IPS-20b (cell line): ENCODE data around the gene SHISA7.
"Not testable (repeated sequence)": the region's sequence is repeated elsewhere in the genome, so short reads cannot be mapped to it uniquely, and the experiment has no call there.

Source experiments
- H3K27ac ChIP-seq: one replicate; pipeline ENCODE4 v1.5.1; 2013; ENCODE audit warnings: low read length
- H3K27me3 ChIP-seq: 2 replicates; pipeline ENCODE4 v1.6.1; 2013; ENCODE audit warnings: mild to moderate bottlenecking, low read length, inconsistent platforms; ENCODE audit not compliant: insufficient read depth
- H3K36me3 ChIP-seq: 2 replicates; pipeline ENCODE4 v1.6.1; 2013; ENCODE audit warnings: low read depth, mild to moderate bottlenecking, inconsistent platforms, low read length, moderate library complexity; ENCODE audit not compliant: insufficient read depth
- H3K4me1 ChIP-seq: 2 replicates; pipeline ENCODE4 v1.6.1; 2013; ENCODE audit warnings: mild to moderate bottlenecking, control low read depth, inconsistent platforms, low read length, moderate library complexity; ENCODE audit not compliant: insufficient read depth
- H3K4me3 ChIP-seq: 2 replicates; pipeline ENCODE4 v1.5.1; 2013; ENCODE audit warnings: mild to moderate bottlenecking, low read length, inconsistent platforms
- H3K9ac ChIP-seq: 2 replicates; pipeline ENCODE4 v1.6.1; 2013; ENCODE audit warnings: low read depth, mild to moderate bottlenecking, inconsistent platforms, low read length, moderate library complexity
- H3K9me3 ChIP-seq: 2 replicates; pipeline ENCODE4 v1.6.1; 2013; ENCODE audit warnings: mild to moderate bottlenecking, low read depth, low read length, inconsistent platforms; ENCODE audit not compliant: insufficient read depth

Gene SHISA7

DNA sequence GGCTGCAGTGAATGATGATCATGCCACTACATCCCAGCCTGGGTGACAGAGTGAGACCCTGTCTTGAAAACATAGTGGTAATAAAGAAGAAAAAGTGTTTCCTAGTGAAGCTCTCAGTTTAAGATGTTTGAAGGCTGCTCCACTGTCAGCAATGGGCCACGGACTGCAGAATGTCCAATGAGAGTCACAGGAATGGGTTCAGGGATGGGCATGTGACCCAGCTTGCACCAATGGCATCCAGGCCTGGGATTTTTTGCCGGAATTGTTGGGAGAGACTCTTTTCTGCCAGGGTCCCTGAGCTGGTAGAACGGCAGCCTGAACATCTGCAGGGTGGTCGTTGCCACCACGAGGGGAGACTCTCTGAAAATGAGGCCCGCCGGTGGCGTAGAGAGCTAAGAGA, 6.3 kb downstream of the SHISA7 start:
- Histone ChIP-seq H3K36me3 (no peaks in the 10 kb centered on the region), H3K9me3 (no peaks in the 10 kb centered on the region), H3K27me3 (peaks cover 70% of the 10 kb centered on the region), H3K27ac (no peak overlapping the region), H3K4me1 (peaks cover 8% of the 10 kb centered on the region; the same call in 1 of the 2 replicates), H3K4me3 (no peak overlapping the region), H3K9ac (no peak overlapping the region)

DNA sequence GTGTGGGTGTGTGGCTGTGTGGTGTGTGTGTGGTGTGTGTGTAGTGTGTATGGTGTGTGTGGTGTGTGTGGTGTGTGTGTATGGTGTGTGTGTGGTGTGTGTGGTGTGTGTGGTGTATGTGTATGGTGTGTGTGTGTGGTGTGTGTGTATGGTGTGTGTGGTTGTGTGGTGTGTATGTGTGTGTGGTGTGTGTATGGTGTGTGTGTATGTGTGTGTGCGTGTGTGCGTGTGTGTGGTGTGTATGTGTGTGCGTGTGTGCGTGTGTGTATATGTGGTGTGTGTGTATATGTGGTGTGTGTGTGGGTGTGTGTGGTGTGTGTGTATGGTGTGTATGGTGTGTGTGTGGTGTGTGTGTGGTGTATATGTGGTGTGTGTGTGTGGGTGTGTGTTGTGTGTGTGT, 8.1 kb downstream of the SHISA7 start:
- H3K36me3 ChIP-seq = no peaks in the 10 kb centered on the region

DNA sequence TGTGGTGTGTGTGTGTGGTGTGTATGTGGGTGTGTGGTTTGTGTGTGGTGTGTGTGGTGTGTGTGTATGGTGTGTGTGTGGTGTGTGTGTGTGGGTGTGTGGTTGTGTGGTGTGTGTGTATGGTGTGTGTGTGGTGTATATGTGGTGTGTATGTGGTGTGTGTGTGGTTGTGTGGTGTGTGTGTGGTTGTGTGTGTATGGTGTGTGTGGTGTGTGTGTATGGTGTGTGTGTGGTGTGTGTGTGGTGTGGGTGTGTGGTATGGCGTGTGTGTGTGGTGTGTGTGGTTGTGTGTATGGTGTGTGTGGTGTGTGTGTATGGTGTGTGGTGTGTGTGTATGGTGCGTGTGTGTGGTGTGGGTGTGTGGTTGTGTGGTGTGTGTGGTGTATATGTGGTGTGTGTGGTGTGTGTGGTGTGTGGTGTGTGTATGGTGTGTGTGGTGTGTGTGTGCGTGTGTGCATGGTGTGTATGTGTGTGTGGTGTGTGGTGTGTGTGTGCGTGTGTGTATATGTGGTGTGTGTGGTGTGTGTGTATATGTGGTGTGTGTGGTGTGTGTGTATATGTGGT, 8.7 kb downstream of the SHISA7 start:
- Histone ChIP-seq H3K9ac (no peak overlapping the region), H3K4me1 (no peaks in the 10 kb centered on the region), H3K4me3 (no peak overlapping the region), H3K36me3 (no peaks in the 10 kb centered on the region), H3K27me3 (peaks cover 49% of the 10 kb centered on the region), H3K9me3 (no peaks in the 10 kb centered on the region), H3K27ac (no peak overlapping the region)

More for the DNA sequence above, 8.1 kb downstream of the SHISA7 start:
- Histone ChIP-seq H3K9ac (no peak overlapping the region), H3K27ac (no peak overlapping the region), H3K4me3 (no peak overlapping the region), H3K4me1 (no peaks in the 10 kb centered on the region), H3K27me3 (peaks cover 55% of the 10 kb centered on the region), H3K9me3 (no peaks in the 10 kb centered on the region)

DNA sequence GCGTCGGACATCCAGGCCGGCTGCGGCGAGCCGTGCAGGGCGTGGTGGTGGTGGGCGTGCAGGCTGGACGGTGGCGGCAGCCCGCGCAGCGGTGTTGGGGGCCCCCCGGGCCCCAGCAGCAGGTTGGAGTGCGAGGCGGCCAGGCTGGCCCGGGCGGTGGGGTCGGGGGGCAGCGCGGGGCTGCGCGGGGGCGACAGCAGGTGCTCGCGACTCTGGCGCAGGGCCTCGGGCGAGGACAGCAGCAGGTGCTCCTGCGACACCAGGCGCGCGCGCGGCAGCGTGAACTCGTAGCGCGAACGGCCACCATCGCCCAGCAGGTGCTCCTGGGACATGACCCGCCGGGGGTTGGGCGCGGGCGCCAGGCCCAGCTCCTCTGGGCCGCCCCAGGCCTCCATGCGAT, 9.8 kb downstream of the SHISA7 start:
- H3K9ac ChIP-seq = no peak overlapping the region
- no peaks in the 10 kb centered on the region for H3K4me1 ChIP-seq
- H3K36me3 ChIP-seq = no peaks in the 10 kb centered on the region
- no peak overlapping the region for H3K4me3 ChIP-seq
- H3K27me3 ChIP-seq = peaks cover 38% of the 10 kb centered on the region
- no peaks in the 10 kb centered on the region for H3K9me3 ChIP-seq
- no peak overlapping the region for H3K27ac ChIP-seq

DNA sequence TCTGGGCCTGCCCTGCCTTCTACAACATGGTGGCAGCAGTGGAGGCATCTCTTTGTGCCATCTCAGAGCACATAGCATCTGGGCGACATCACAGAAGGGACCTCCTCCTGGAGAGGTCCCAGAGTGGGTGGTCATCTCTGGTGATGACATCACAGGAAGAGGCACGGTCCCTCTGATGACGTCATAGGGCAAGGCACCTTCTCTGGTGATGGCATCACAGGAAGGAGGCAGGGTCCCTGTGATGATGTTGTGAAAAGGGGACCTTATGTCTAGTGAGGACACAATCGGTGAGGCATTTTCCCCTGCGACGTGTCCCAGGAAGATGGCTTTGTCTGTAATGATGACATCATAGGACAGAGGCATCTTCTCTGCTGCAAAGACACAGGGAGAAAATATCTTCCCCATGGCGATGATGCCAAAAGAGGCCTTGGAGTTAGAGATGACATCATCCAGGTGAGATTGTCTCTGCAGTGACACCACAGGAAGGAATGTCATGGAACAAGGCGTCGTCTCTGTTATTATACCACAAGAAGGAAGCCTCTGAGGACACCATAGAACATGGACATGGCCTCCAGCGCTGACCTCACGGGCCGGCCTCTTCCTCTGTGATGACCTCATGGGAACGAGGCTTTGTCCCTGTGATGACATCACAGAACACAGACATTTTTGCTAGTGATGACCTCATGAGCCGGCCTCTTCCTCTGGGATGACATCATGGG, 10.7 kb downstream of the SHISA7 start:
- Histone ChIP-seq H3K4me1 (no peaks in the 10 kb centered on the region), H3K9me3 (no peaks in the 10 kb centered on the region), H3K27ac (no peak overlapping the region), H3K9ac (no peak overlapping the region), H3K4me3 (no peak overlapping the region), H3K27me3 (peaks cover 33% of the 10 kb centered on the region; the same call in 1 of the 2 replicates), H3K36me3 (no peaks in the 10 kb centered on the region)

- no peak overlapping the region for H3K27ac ChIP-seq
- H3K9ac ChIP-seq = no peak overlapping the region
- H3K9me3 ChIP-seq = no peaks in the 10 kb centered on the region
- no peaks in the 10 kb centered on the region for H3K36me3 ChIP-seq
- H3K4me3 ChIP-seq = no peak overlapping the region
- peaks cover 26% of the 10 kb centered on the region; the same call in 1 of the 2 replicates for H3K27me3 ChIP-seq
- no peaks in the 10 kb centered on the region for H3K4me1 ChIP-seq
Observed at GRCh38 chr19:55431183-55431582, 11.9 kb downstream of the SHISA7 start.

DNA sequence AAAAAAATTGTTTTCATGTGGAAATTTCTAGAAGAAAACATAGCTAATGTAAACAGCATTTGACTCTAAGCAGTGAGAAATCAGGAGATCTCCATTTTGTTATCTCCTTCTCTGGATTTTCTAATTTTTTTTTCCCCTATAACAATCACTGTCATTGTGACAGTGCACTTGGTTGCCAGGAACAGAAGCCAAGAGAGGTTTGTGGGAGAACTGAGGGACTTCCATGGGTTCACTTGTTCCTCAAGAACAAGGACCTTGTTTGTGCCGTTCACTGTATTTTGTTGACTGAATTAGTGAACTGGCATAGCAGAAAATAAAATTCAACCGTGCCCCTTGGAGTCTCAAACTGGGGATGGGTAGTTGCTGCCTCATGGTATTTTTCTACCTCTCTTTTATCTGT, 17.1 kb downstream of the SHISA7 start:
- Histone ChIP-seq H3K27ac (no peak overlapping the region), H3K9me3 (no peaks in the 10 kb centered on the region), H3K36me3 (no peaks in the 10 kb centered on the region)

GRCh38 chr19:55424518-55424917, 18.6 kb downstream of the SHISA7 start:
- no peaks in the 10 kb centered on the region; the same call in 1 of the 2 replicates for H3K27me3 ChIP-seq

More for the DNA sequence above, 17.1 kb downstream of the SHISA7 start:
- Histone ChIP-seq H3K4me3 (no peak overlapping the region), H3K4me1 (no peaks in the 10 kb centered on the region), H3K9ac (no peak overlapping the region), H3K27me3 (no peaks in the 10 kb centered on the region; the same call in 1 of the 2 replicates)

GRCh38 chr19:55423225-55424005, 19.7 kb downstream of the SHISA7 start:
- H3K9me3 ChIP-seq = no peaks in the 10 kb centered on the region
- no peaks in the 10 kb centered on the region for H3K4me1 ChIP-seq
- H3K4me3 ChIP-seq = no peak overlapping the region
- H3K27ac ChIP-seq = no peak overlapping the region
- peaks cover 3% of the 10 kb centered on the region for H3K27me3 ChIP-seq
- no peak overlapping the region for H3K9ac ChIP-seq
- H3K36me3 ChIP-seq = no peaks in the 10 kb centered on the region

More at GRCh38 chr19:55424518-55424917, 18.6 kb downstream of the SHISA7 start:
- Histone ChIP-seq H3K9me3 (no peaks in the 10 kb centered on the region), H3K27ac (no peak overlapping the region), H3K36me3 (no peaks in the 10 kb centered on the region), H3K9ac (no peak overlapping the region), H3K4me1 (no peaks in the 10 kb centered on the region), H3K4me3 (no peak overlapping the region)

DNA sequence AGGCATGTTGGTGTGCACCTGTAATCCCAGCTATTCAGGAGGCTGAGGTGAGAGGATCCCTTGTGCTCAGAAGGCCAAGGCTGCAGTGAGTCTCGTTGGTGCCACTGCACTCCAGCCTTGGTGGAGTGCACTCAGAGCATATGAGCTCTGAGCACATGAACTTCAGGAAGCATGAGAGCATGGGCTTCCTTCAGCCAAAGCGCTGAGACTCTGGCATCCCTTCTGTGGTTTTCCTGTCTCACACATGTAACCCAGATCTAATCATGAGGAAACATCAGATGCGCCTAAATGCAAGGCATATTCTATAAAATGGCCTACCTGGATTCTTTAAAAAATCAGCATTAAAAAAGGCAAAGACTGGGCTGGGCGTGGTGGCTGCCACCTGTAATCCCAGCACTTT, 21.8 kb downstream of the SHISA7 start:
- H3K4me3 ChIP-seq, H3K36me3 ChIP-seq, H3K9ac ChIP-seq, H3K27ac ChIP-seq, H3K9me3 ChIP-seq, H3K4me1 ChIP-seq, H3K27me3 ChIP-seq: not testable (repeated sequence)

GRCh38 chr19:55419624-55420236, 23.4 kb downstream of the SHISA7 start:
- no peak overlapping the region for H3K4me3 ChIP-seq
- H3K9me3 ChIP-seq = no peaks in the 10 kb centered on the region
- H3K9ac ChIP-seq = no peak overlapping the region
- no peak overlapping the region for H3K27ac ChIP-seq
- H3K36me3 ChIP-seq = no peaks in the 10 kb centered on the region
- peaks cover 5% of the 10 kb centered on the region for H3K27me3 ChIP-seq
- no peaks in the 10 kb centered on the region for H3K4me1 ChIP-seq
